DOHH2 (cell line): Measurements from ENCODE around the gene NAGS.

Experiments used
- EZH2phosphoT487 ChIP-seq: fragments of 200-600 bp; sonication (generic); IDR thresholded peaks from 2 replicates; pipeline ENCODE4 v1.6.1; 2017; ENCODE audit warnings: borderline replicate concordance, mild to moderate bottlenecking, antibody characterized with exemption, low read length, moderate library complexity, mixed read lengths
- TF ChIP-seq, protein P1 (sequence below): fragments of 200-600 bp; sonication (generic); IDR thresholded peaks from one replicate; pipeline ENCODE4 v1.5.1; 2014; ENCODE audit warnings: antibody characterized with exemption, mild to moderate bottlenecking, low read depth, low read length; ENCODE audit not compliant: poor library complexity, severe bottlenecking

DNA sequence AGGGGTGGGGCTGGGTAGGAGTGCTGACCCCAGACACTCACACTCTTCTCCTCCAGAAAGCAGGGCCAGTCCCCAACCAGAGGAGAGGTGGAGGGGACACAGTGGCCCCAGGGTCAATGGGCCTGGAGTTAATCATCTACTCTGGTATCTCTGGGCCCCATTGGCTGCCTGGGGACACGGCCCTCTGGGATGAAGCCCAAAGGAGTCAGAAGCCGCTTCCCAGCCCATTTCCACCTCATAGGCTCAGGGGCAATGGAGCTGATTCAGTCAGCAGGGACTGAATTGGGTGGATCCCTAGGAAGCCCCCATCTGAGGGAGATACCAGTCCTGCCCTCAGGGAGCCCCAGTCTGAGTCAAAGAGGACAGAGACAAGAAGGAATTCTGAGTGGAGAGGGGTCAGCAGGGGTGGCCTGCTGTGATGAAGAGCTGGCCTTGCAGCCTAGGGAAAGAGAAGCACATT lies 2.9 kb upstream of the NAGS start:
- TF ChIP-seq, protein P1, sequence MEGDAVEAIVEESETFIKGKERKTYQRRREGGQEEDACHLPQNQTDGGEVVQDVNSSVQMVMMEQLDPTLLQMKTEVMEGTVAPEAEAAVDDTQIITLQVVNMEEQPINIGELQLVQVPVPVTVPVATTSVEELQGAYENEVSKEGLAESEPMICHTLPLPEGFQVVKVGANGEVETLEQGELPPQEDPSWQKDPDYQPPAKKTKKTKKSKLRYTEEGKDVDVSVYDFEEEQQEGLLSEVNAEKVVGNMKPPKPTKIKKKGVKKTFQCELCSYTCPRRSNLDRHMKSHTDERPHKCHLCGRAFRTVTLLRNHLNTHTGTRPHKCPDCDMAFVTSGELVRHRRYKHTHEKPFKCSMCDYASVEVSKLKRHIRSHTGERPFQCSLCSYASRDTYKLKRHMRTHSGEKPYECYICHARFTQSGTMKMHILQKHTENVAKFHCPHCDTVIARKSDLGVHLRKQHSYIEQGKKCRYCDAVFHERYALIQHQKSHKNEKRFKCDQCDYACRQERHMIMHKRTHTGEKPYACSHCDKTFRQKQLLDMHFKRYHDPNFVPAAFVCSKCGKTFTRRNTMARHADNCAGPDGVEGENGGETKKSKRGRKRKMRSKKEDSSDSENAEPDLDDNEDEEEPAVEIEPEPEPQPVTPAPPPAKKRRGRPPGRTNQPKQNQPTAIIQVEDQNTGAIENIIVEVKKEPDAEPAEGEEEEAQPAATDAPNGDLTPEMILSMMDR, result no peak
- no peak for TF ChIP-seq EZH2phosphoT487
